HG03442 (cell line): Measurements from ENCODE around the gene AJAP1.

Experiments used
- ATAC-seq: cut with Tn5 transposase; IDR thresholded peaks from one replicate; pipeline ENCODE4 v1.9.1; 2021; ENCODE audit warnings: mild to moderate bottlenecking, moderate library complexity; ENCODE audit not compliant: unreplicated experiment

The AJAP1 gene

DNA sequence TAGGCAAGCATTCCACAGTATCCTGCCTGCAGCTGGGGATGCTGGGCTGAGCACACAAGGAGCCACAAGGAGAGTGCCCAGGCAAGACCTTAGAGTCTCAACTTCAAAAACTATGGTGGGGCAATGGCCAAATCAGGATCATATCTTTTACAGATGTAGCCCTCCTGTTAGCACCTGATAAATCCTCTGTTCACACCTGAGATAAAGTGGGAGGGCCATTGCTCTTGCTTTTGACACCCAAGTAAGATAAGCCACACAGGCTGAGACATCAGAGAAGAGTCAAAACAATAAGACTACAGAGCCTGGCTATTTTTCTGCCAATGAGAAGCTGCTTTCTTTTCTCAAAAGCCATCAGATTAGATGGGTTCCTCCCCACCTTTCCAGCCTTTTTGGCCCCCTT is 148.9 kb downstream of the AJAP1 start:
- ATAC-seq = no peak

GRCh38 chr1:4805987-4806386 is 151.6 kb downstream of the AJAP1 start:
- no peak for ATAC-seq

DNA sequence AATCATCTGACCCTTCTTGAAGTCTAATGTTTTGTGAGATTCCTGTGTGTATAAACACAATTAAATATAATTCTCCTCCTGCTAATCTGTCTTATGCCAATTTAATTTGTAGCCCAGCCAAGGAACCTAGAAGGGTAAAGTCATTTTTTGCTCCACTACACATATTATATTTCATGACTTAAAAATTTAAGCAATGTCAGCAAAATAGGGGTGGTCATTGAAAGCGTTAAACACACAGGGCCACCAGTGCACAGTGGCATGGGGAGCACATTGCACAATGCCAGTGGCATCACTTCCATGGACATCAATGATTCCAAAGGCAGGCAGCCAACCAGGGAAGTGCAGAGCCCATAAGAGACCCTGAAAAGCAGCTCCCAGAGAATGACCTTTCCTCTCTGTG is 166.1 kb downstream of the AJAP1 start:
- ATAC-seq = no peak

DNA sequence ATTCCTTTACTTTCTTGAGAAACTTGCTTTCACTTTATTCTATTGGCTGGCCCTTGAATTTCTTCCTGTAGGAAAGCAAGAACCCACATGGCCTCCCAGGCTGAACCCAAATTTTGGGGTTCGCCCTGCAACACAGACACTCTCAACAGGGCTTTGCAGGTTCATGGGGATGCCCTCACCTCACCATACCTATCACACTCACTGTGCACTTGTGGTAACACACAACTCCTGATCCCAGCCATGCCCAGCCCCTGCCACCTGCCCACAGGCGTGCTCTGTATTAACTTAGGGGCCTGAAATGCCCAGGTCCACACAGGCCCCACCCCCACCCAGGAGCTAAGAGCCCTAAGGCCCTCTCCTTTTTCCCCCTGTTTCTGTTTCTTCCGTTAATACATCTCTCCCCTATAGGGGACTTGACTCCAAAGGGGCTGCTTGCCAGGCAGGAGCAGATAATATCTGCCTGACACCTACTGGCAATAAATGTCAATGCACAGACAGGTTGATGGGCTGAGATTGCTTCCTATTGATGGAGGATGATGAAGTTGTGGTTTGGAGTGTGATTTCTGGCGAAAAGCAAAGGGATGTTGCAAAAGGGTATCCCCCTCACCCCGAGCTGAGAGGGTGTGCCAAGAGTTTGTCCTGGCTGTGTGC is 171.5 kb downstream of the AJAP1 start:
- ATAC-seq = no peak

DNA sequence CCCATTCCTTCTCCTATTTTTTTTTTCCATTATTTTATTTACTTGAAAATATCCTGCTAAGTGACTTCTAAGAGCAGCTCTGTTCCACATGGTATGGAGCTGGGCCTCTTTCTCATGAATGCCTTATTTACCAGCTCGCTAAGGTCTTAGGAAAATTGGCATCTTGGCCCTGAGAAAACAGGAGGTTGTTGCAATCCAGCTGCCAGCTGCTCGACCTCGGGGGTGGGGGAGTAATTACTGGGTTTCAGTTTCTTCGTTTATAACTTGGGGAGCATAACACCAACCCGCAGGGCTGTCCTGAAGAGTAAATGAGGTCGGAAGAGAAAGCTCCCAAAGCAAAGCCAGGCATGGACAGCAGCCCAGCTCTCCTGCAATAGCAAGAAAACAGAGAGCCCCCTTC is 176.3 kb downstream of the AJAP1 start:
- no peak for ATAC-seq

DNA sequence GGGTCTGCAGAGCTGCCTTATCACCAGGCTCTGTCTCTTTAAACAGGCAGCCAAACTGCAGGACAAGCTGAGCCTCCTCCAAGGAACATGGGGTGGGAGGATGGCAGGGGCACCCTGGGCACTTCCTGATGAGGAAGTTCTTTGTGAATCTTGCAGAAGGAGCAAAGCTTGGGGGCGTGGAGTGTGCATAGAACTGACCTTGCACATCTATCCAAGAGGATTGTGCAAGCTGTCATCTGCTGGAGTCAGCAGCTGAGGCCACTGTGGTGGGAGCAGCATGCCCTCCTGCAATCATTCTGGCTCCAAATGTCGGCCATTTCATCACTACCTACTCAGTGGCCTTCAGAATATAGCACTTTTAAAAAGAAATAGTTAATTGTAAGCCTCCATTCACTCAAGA is 182.2 kb downstream of the AJAP1 start:
- no peak for ATAC-seq

- no peak for ATAC-seq
These were observed 182.7 kb downstream of the AJAP1 start for GRCh38 chr1:4837031-4837600.

- ATAC-seq = no peak
These were observed 183.3 kb downstream of the AJAP1 start for GRCh38 chr1:4837752-4838151.

DNA sequence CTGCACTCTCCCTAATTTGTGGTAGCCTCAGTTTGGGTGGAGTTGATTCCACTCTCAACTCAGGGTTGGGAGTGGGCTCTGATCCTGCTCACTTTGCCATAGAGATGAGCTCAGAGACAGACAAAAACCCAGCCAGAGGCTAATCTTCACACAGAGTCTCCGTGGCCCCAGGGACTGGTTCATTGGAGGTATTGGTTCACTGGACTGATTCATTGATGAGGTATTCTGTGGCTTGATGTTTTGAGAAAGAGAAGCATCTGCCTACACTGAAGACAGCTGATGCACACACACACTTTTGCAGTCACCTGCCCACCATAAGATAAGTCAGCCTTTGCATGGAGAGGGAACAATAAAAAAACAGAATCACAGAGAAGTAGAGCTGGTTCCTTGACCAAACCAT is 183.8 kb downstream of the AJAP1 start:
- no peak for ATAC-seq
